Astrocyte (in vitro differentiated cells and primary cell): ENCODE measurements around the gene HSD17B11.

Experiments used
- EZH2 ChIP-seq: IDR thresholded peaks from 2 replicates; pipeline ENCODE4 v1.6.1; 2012; ENCODE audit warnings: mild to moderate bottlenecking, low read length, inconsistent platforms; ENCODE audit not compliant: insufficient read depth
- TF ChIP-seq, protein P1 (sequence below): IDR thresholded peaks from 2 replicates; pipeline ENCODE4 v1.5.1; 2011; ENCODE audit warnings: low read depth, mild to moderate bottlenecking, inconsistent platforms, low read length, moderate library complexity; ENCODE audit not compliant: insufficient read depth

DNA sequence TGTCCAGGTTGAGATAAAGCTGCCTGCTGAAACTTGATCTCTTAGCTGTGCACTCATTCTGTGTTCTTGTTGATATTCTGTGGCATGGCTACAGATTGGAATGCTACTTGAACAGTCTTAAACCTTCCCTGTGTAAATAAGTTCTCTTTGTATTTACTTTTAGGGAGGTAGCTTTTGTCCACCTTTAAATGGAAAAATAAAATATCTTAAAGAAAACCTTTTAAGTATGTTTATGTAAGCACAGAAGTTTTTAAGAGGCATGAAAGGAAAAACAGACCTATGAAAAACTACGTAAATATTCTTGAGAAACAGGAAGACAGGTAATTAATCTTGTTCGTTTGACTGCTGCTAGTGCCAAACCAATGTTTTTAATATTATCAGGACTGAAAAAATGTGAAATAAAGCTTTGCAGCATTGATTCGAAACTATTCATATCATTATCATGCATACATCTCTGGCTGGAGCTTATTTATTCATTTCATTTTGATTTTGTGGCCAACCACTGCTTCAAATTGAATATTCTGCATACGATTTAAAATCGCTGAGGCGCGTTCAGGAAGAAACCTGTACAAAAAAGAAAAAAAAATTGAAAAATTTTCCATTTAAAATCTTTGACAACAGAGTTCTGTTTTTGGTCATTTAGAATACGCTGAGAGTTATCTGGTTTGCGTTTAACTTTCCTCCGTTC lies 86.1 kb downstream of the HSD17B11 start:
- TF ChIP-seq, protein P1, sequence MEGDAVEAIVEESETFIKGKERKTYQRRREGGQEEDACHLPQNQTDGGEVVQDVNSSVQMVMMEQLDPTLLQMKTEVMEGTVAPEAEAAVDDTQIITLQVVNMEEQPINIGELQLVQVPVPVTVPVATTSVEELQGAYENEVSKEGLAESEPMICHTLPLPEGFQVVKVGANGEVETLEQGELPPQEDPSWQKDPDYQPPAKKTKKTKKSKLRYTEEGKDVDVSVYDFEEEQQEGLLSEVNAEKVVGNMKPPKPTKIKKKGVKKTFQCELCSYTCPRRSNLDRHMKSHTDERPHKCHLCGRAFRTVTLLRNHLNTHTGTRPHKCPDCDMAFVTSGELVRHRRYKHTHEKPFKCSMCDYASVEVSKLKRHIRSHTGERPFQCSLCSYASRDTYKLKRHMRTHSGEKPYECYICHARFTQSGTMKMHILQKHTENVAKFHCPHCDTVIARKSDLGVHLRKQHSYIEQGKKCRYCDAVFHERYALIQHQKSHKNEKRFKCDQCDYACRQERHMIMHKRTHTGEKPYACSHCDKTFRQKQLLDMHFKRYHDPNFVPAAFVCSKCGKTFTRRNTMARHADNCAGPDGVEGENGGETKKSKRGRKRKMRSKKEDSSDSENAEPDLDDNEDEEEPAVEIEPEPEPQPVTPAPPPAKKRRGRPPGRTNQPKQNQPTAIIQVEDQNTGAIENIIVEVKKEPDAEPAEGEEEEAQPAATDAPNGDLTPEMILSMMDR = no peak
- no peak for TF ChIP-seq EZH2
